ENCODE data around the gene PTTG1IP. TPM values are rescaled to one million over a fixed set of nuclear protein-coding genes. Genes with fewer than 3 reads are reported as not detected.

PTTG1IP gene
- total and polyA plus RNA-seq, 4 donors, result 163 to 235 (median 222) TPM

GRCh38 chr21:44890961-44891541 lies 17.6 kb upstream of the PTTG1IP start:
- Histone ChIP-seq H3K9me3 (ENCODE audit: control insufficient read depth, insufficient read depth, low read length) (no peaks in the 10 kb centered on the region), H3K27me3 (ENCODE audit: control insufficient read depth, insufficient read depth, low read length) (no peaks in the 10 kb centered on the region), H3K36me3 (ENCODE audit: control insufficient read depth, insufficient read depth, low read length) (no peaks in the 10 kb centered on the region), H3K27ac (ENCODE audit: low read depth, low read length) (no peak overlapping the region), H3K4me1 (ENCODE audit: control insufficient read depth, insufficient read depth, low read length) (peaks cover 2% of the 10 kb centered on the region), H3K4me3 (ENCODE audit: low read depth, low read length) (no peak overlapping the region)
- no peak for DNase-seq (ENCODE audit: low read depth in 4 of 6, low spot score in 6 of 6)
- WGBS (ENCODE audit: insufficient coverage), result 85% methylated on average over 9 of the region's 9 CpGs

- Histone ChIP-seq H3K27ac (ENCODE audit: low read depth, low read length) (no peak overlapping the region), H3K4me1 (ENCODE audit: control insufficient read depth, insufficient read depth, low read length) (peaks cover 2% of the 10 kb centered on the region)
- 83% methylated on average over 22 of the region's 24 CpGs for WGBS (ENCODE audit: insufficient coverage)
Observed at GRCh38 chr21:44890338-44890931, 16.9 kb upstream of the PTTG1IP start.

GRCh38 chr21:44889625-44890337 lies 16.3 kb upstream of the PTTG1IP start:
- Histone ChIP-seq H3K27ac (ENCODE audit: low read depth, low read length) (no peak overlapping the region), H3K4me1 (ENCODE audit: control insufficient read depth, insufficient read depth, low read length) (peaks cover 2% of the 10 kb centered on the region), H3K4me3 (ENCODE audit: low read depth, low read length) (no peak overlapping the region), H3K36me3 (ENCODE audit: control insufficient read depth, insufficient read depth, low read length) (no peaks in the 10 kb centered on the region), H3K27me3 (ENCODE audit: control insufficient read depth, insufficient read depth, low read length) (no peaks in the 10 kb centered on the region), H3K9me3 (ENCODE audit: control insufficient read depth, insufficient read depth, low read length) (no peaks in the 10 kb centered on the region)
- DNase-seq (ENCODE audit: low read depth in 4 of 6, low spot score in 6 of 6), result no peak
- WGBS (ENCODE audit: insufficient coverage), result 86% methylated on average over 29 of the region's 29 CpGs

More at GRCh38 chr21:44890338-44890931, 16.9 kb upstream of the PTTG1IP start:
- Histone ChIP-seq H3K36me3 (ENCODE audit: control insufficient read depth, insufficient read depth, low read length) (no peaks in the 10 kb centered on the region), H3K9me3 (ENCODE audit: control insufficient read depth, insufficient read depth, low read length) (no peaks in the 10 kb centered on the region), H3K27me3 (ENCODE audit: control insufficient read depth, insufficient read depth, low read length) (no peaks in the 10 kb centered on the region), H3K4me3 (ENCODE audit: low read depth, low read length) (no peak overlapping the region)
- DNase-seq (ENCODE audit: low read depth in 4 of 6, low spot score in 6 of 6), result no peak

GRCh38 chr21:44888581-44889550 lies 15.4 kb upstream of the PTTG1IP start:
- H3K36me3 ChIP-seq (ENCODE audit: control insufficient read depth, insufficient read depth, low read length), result no peaks in the 10 kb centered on the region
- no peaks in the 10 kb centered on the region for H3K27me3 ChIP-seq (ENCODE audit: control insufficient read depth, insufficient read depth, low read length)
- 87% methylated on average over 57 of the region's 64 CpGs for WGBS (ENCODE audit: insufficient coverage)
- peaks cover 2% of the 10 kb centered on the region for H3K4me1 ChIP-seq (ENCODE audit: control insufficient read depth, insufficient read depth, low read length)
- H3K9me3 ChIP-seq (ENCODE audit: control insufficient read depth, insufficient read depth, low read length), result no peaks in the 10 kb centered on the region
- no peak overlapping the region for H3K4me3 ChIP-seq (ENCODE audit: low read depth, low read length)
- no peak overlapping the region for H3K27ac ChIP-seq (ENCODE audit: low read depth, low read length)
- DNase-seq (ENCODE audit: low read depth in 4 of 6, low spot score in 6 of 6), result no peak

- Histone ChIP-seq H3K27ac (ENCODE audit: low read depth, low read length) (no peak overlapping the region), H3K4me1 (ENCODE audit: control insufficient read depth, insufficient read depth, low read length) (peaks cover 2% of the 10 kb centered on the region), H3K4me3 (ENCODE audit: low read depth, low read length) (no peak overlapping the region), H3K36me3 (ENCODE audit: control insufficient read depth, insufficient read depth, low read length) (no peaks in the 10 kb centered on the region), H3K27me3 (ENCODE audit: control insufficient read depth, insufficient read depth, low read length) (no peaks in the 10 kb centered on the region), H3K9me3 (ENCODE audit: control insufficient read depth, insufficient read depth, low read length) (no peaks in the 10 kb centered on the region)
- WGBS (ENCODE audit: insufficient coverage), result 82% methylated on average over 24 of the region's 24 CpGs
- no peak for DNase-seq (ENCODE audit: low read depth in 4 of 6, low spot score in 6 of 6)
Observed at GRCh38 chr21:44887807-44888580, 14.5 kb upstream of the PTTG1IP start.

- Histone ChIP-seq H3K27me3 (ENCODE audit: control insufficient read depth, insufficient read depth, low read length) (no peaks in the 10 kb centered on the region), H3K36me3 (ENCODE audit: control insufficient read depth, insufficient read depth, low read length) (no peaks in the 10 kb centered on the region), H3K4me1 (ENCODE audit: control insufficient read depth, insufficient read depth, low read length) (peaks cover 2% of the 10 kb centered on the region), H3K27ac (ENCODE audit: low read depth, low read length) (no peak overlapping the region), H3K9me3 (ENCODE audit: control insufficient read depth, insufficient read depth, low read length) (no peaks in the 10 kb centered on the region), H3K4me3 (ENCODE audit: low read depth, low read length) (no peak overlapping the region)
- no peak for DNase-seq (ENCODE audit: low read depth in 4 of 6, low spot score in 6 of 6)
- WGBS (ENCODE audit: insufficient coverage), result 88% methylated on average over 11 of the region's 11 CpGs
Observed at GRCh38 chr21:44887126-44887806, 13.8 kb upstream of the PTTG1IP start.

GRCh38 chr21:44886113-44887075 lies 12.9 kb upstream of the PTTG1IP start:
- H3K27me3 ChIP-seq (ENCODE audit: control insufficient read depth, insufficient read depth, low read length), result no peaks in the 10 kb centered on the region
- WGBS (ENCODE audit: insufficient coverage), result 88% methylated on average over 44 of the region's 44 CpGs
- DNase-seq (ENCODE audit: low read depth in 4 of 6, low spot score in 6 of 6), result no peak

GRCh38 chr21:44885615-44886014 lies 12.1 kb upstream of the PTTG1IP start:
- Histone ChIP-seq H3K9me3 (ENCODE audit: control insufficient read depth, insufficient read depth, low read length) (no peaks in the 10 kb centered on the region), H3K27ac (ENCODE audit: low read depth, low read length) (no peak overlapping the region), H3K27me3 (ENCODE audit: control insufficient read depth, insufficient read depth, low read length) (no peaks in the 10 kb centered on the region), H3K4me3 (ENCODE audit: low read depth, low read length) (no peak overlapping the region), H3K36me3 (ENCODE audit: control insufficient read depth, insufficient read depth, low read length) (no peaks in the 10 kb centered on the region), H3K4me1 (ENCODE audit: control insufficient read depth, insufficient read depth, low read length) (peaks cover 3% of the 10 kb centered on the region)
- WGBS (ENCODE audit: insufficient coverage), result 83% methylated on average over 8 of the region's 11 CpGs
- no peak for DNase-seq (ENCODE audit: low read depth in 4 of 6, low spot score in 6 of 6)

More at GRCh38 chr21:44886113-44887075, 12.9 kb upstream of the PTTG1IP start:
- H3K27ac ChIP-seq (ENCODE audit: low read depth, low read length), result no peak overlapping the region
- H3K36me3 ChIP-seq (ENCODE audit: control insufficient read depth, insufficient read depth, low read length), result no peaks in the 10 kb centered on the region
- H3K4me1 ChIP-seq (ENCODE audit: control insufficient read depth, insufficient read depth, low read length), result peaks cover 3% of the 10 kb centered on the region
- H3K4me3 ChIP-seq (ENCODE audit: low read depth, low read length), result no peak overlapping the region
- no peaks in the 10 kb centered on the region for H3K9me3 ChIP-seq (ENCODE audit: control insufficient read depth, insufficient read depth, low read length)
